Measurements from ENCODE around the gene CD58.

GRCh38 chr1:116485976-116486375 lies 84.8 kb downstream of the CD58 start:
- TF ChIP-seq CTCF (IDR thresholded peaks at IDR 0.05) (no peak), POLR2A (IDR thresholded peaks at IDR 0.05; ENCODE audit: low read depth) (no peak), EP300 (IDR thresholded peaks at IDR 0.05) (no peak)
